ENCODE results near the gene NDUFA1.

DNA sequence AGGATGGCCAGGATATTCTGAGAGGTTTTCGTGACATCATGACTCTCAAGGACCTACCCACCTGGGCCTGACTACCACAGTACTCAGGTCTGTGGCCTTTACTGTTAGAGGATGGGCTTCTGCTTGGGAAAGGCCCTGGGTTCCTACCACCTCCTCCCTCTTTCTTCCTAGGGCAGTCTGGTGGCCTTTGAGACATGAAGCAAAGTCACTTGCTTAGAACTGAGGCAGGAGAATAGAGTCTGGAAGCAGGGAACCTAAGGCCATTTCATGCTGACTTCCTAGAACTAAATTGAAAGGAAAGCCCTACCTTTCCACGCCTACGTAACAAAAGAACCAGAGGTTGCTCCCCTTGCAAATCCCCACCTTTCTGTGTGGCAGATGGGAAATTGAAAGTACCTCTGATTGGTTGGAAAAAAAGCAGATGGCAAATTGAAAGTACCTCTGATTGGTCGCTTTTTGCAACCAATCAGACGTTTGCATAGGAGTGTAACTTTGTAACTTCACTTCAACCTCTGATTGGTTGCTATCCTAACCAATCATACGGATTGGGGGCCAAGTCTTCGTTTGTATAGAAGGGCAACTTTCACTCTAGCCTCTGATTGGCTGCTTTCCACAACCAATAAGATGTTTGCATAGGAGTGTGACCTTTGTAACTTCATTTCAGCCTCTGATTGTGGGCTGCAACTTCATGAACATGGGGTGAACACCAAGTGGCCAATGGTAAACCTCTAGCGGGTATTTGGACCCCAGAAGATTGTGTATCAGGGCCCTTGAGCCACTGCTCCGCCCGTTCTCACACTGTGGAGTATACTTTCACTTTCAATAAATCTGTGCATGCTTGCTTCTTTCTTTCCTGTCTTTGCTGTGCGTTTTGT, 14.2 kb downstream of the NDUFA1 start:
- TF ChIP-seq POLR2A (IDR thresholded peaks at IDR 0.05) (no peak), POLR2AphosphoS5 (IDR thresholded peaks at IDR 0.05) (no peak)

Data from sigmoid colon (tissue), 4 donors.